Measurements from ENCODE around the gene LILRB3.
"Not testable (repeated sequence)": the region's sequence is repeated elsewhere in the genome, so short reads cannot be mapped to it uniquely, and the experiment has no call there.

LILRB3 gene

GRCh38 chr19:54222474-54223276, at the start of gene LILRB3:
Gene LILRB3 (minus strand): TSS chr19:54223007. CDS start chr19:54222976, 31 bp downstream.
- H3K9me2 ChIP-seq (ENCODE audit: low read depth, low read length); H3K4me3 ChIP-seq (ENCODE audit: low read depth, low read length, poor library complexity, severe bottlenecking); H3K9me3 ChIP-seq (ENCODE audit: low read length); H3K27me3 ChIP-seq (ENCODE audit: insufficient read depth, low read length); H3K9ac ChIP-seq (ENCODE audit: low read length); H2AFZ ChIP-seq (ENCODE audit: low read length); H4K20me1 ChIP-seq (ENCODE audit: insufficient read depth, low read length); H3K79me2 ChIP-seq (ENCODE audit: insufficient read depth, low read length); H3F3A ChIP-seq (ENCODE audit: insufficient read depth, low read length); H3K4me1 ChIP-seq (ENCODE audit: insufficient read depth, low read length, severe bottlenecking); H3K27ac ChIP-seq (ENCODE audit: low read depth, low read length, poor library complexity, severe bottlenecking); H3K4me2 ChIP-seq (ENCODE audit: low read length): not testable (repeated sequence)
- H3K36me3 ChIP-seq (ENCODE audit: insufficient read depth, low read length) = peaks cover 14% of the 10 kb centered on the region

DNA sequence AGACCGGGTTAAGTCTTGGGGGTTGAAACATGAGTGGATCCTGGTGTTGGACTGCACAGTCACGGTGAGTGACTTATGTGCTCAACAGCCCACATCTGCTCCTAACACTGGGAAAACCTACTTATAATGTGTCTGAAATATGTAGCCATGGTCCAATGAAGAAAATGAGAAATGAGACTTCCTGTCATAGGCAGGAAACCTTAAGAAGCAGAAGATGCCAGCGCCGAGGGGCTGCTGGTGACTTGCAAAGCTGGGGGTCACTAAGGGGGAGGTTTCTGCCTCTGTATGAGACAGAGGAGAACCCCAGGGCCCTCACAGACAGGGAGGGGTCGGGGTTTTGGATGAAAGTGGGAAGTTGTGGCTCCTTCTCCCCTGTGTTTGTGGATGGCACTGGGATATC, 49.4 kb upstream of the LILRB3 start:
- not testable (repeated sequence) for H3K4me1 ChIP-seq (ENCODE audit: insufficient read depth, low read length, severe bottlenecking); H3K9me2 ChIP-seq (ENCODE audit: low read depth, low read length); H3K79me2 ChIP-seq (ENCODE audit: insufficient read depth, low read length); H3K4me3 ChIP-seq (ENCODE audit: low read depth, low read length, poor library complexity, severe bottlenecking); H3K27me3 ChIP-seq (ENCODE audit: insufficient read depth, low read length); H3K9ac ChIP-seq (ENCODE audit: low read length); H3K27ac ChIP-seq (ENCODE audit: low read depth, low read length, poor library complexity, severe bottlenecking); H4K20me1 ChIP-seq (ENCODE audit: insufficient read depth, low read length); H3K4me2 ChIP-seq (ENCODE audit: low read length); H3K9me3 ChIP-seq (ENCODE audit: low read length); H3F3A ChIP-seq (ENCODE audit: insufficient read depth, low read length); H2AFZ ChIP-seq (ENCODE audit: low read length); H3K36me3 ChIP-seq (ENCODE audit: insufficient read depth, low read length)

DNA sequence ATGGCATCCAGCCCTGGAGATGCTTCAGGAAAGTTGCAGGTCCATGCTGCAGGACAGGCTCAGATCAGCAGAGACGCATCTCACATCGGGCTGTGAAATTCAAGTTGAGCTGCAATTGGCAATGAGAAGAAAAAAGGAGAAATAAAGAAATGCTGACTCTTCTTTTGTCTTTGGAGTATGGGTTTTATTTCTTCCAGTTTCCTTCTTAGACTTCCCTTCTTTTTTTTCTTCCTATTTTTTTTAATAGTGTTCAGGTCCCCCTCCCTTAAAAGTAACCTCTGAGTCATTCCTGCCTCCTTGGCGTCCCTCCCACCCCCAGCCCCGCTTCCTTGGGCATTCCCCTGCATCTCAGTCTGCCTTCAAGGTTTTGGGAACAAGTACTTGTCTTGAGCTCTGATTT, 48.8 kb upstream of the LILRB3 start:
- not testable (repeated sequence) for H3K4me2 ChIP-seq (ENCODE audit: low read length); H3K27me3 ChIP-seq (ENCODE audit: insufficient read depth, low read length); H3K9ac ChIP-seq (ENCODE audit: low read length); H3K27ac ChIP-seq (ENCODE audit: low read depth, low read length, poor library complexity, severe bottlenecking); H3K4me1 ChIP-seq (ENCODE audit: insufficient read depth, low read length, severe bottlenecking); H3K4me3 ChIP-seq (ENCODE audit: low read depth, low read length, poor library complexity, severe bottlenecking); H3F3A ChIP-seq (ENCODE audit: insufficient read depth, low read length); H2AFZ ChIP-seq (ENCODE audit: low read length); H3K9me2 ChIP-seq (ENCODE audit: low read depth, low read length); H4K20me1 ChIP-seq (ENCODE audit: insufficient read depth, low read length); H3K36me3 ChIP-seq (ENCODE audit: insufficient read depth, low read length); H3K9me3 ChIP-seq (ENCODE audit: low read length); H3K79me2 ChIP-seq (ENCODE audit: insufficient read depth, low read length)

- no peak overlapping the region for H3K9ac ChIP-seq (ENCODE audit: low read length)
- no peak for TF ChIP-seq EZH2 (IDR thresholded peaks at IDR 0.05; ENCODE audit: borderline replicate concordance, low read length)
- TF ChIP-seq, protein P1, sequence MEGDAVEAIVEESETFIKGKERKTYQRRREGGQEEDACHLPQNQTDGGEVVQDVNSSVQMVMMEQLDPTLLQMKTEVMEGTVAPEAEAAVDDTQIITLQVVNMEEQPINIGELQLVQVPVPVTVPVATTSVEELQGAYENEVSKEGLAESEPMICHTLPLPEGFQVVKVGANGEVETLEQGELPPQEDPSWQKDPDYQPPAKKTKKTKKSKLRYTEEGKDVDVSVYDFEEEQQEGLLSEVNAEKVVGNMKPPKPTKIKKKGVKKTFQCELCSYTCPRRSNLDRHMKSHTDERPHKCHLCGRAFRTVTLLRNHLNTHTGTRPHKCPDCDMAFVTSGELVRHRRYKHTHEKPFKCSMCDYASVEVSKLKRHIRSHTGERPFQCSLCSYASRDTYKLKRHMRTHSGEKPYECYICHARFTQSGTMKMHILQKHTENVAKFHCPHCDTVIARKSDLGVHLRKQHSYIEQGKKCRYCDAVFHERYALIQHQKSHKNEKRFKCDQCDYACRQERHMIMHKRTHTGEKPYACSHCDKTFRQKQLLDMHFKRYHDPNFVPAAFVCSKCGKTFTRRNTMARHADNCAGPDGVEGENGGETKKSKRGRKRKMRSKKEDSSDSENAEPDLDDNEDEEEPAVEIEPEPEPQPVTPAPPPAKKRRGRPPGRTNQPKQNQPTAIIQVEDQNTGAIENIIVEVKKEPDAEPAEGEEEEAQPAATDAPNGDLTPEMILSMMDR (IDR thresholded peaks at IDR 0.05; ENCODE audit: low read length) = no peak
Observed at GRCh38 chr19:54271106-54271505, 48.3 kb upstream of the LILRB3 start.

More at GRCh38 chr19:54271106-54271505, 48.3 kb upstream of the LILRB3 start:
- no peaks in the 10 kb centered on the region for H3K4me1 ChIP-seq (ENCODE audit: insufficient read depth, low read length, severe bottlenecking)
- no peak overlapping the region for H2AFZ ChIP-seq (ENCODE audit: low read length)
- no peak overlapping the region for H3K4me2 ChIP-seq (ENCODE audit: low read length)
- H3K4me3 ChIP-seq (ENCODE audit: low read depth, low read length, poor library complexity, severe bottlenecking) = no peak overlapping the region
- H3K27ac ChIP-seq (ENCODE audit: low read depth, low read length, poor library complexity, severe bottlenecking) = no peak overlapping the region
- no peaks in the 10 kb centered on the region for H3K79me2 ChIP-seq (ENCODE audit: insufficient read depth, low read length)
- no peaks in the 10 kb centered on the region for H3F3A ChIP-seq (ENCODE audit: insufficient read depth, low read length)
- no peaks in the 10 kb centered on the region; the same call in 1 of the 2 replicates for H3K27me3 ChIP-seq (ENCODE audit: insufficient read depth, low read length)
- no peaks in the 10 kb centered on the region for H3K9me3 ChIP-seq (ENCODE audit: low read length)
- no peaks in the 10 kb centered on the region for H3K36me3 ChIP-seq (ENCODE audit: insufficient read depth, low read length)
- H3K9me2 ChIP-seq (ENCODE audit: low read depth, low read length) = no peaks in the 10 kb centered on the region
- no peaks in the 10 kb centered on the region for H4K20me1 ChIP-seq (ENCODE audit: insufficient read depth, low read length)
